Fibroblast of villous mesenchyme (primary cell): ENCODE measurements around the gene LRP1B. TPM values are rescaled to one million over a fixed set of nuclear protein-coding genes. Genes with fewer than 3 reads are reported as not detected.

Experiments used
- DNase-seq: peaks from one replicate; pipeline ENCODE4 v3.0.0-alpha.2; 2010; ENCODE audit warnings: low read depth
- H3K4me3 ChIP-seq: 2 replicates; pipeline ENCODE4 v1.5.1; 2011; ENCODE audit warnings: low read depth, mild to moderate bottlenecking, low read length
- CTCF ChIP-seq: IDR thresholded peaks from 2 replicates; pipeline ENCODE4 v1.5.1; 2012; ENCODE audit warnings: low read depth, mild to moderate bottlenecking, low read length; ENCODE audit not compliant: insufficient read depth
- total RNA-seq: library from RNA; depleted of rRNA; stranded (reverse); fragments of >200 nt; gene quantifications from 2 replicates; pipeline ENCODE4 v1.2.3, GENCODE V29; 2012

The LRP1B gene
- total RNA-seq, 1 donor = 2.2 TPM

- no peak for TF ChIP-seq CTCF
- DNase-seq = no peak
- no peak overlapping the region for H3K4me3 ChIP-seq
These were observed 1729.8 kb downstream of the LRP1B start for GRCh38 chr2:140401056-140401455.

- H3K4me3 ChIP-seq = no peak overlapping the region
- TF ChIP-seq CTCF = no peak
- DNase-seq = peak; percentile 8
These were observed 1738.0 kb downstream of the LRP1B start for GRCh38 chr2:140392824-140393223.

- no peak for DNase-seq
These were observed 1745.9 kb downstream of the LRP1B start for GRCh38 chr2:140384946-140385345.

GRCh38 chr2:140383781-140384180 lies 1747.0 kb downstream of the LRP1B start:
- no peak for DNase-seq
- no peak for TF ChIP-seq CTCF
- no peak overlapping the region for H3K4me3 ChIP-seq

More at GRCh38 chr2:140384946-140385345, 1745.9 kb downstream of the LRP1B start:
- H3K4me3 ChIP-seq = no peak overlapping the region
- TF ChIP-seq CTCF = no peak

- DNase-seq = peak; percentile 3
- no peak for TF ChIP-seq CTCF
These were observed 1754.1 kb downstream of the LRP1B start for GRCh38 chr2:140376686-140377085.

GRCh38 chr2:140363131-140363530 lies 1767.7 kb downstream of the LRP1B start:
- TF ChIP-seq CTCF = no peak
- no peak overlapping the region for H3K4me3 ChIP-seq
- DNase-seq = no peak

More at GRCh38 chr2:140376686-140377085, 1754.1 kb downstream of the LRP1B start:
- no peak overlapping the region for H3K4me3 ChIP-seq

GRCh38 chr2:140362361-140362760 lies 1768.5 kb downstream of the LRP1B start:
- TF ChIP-seq CTCF = no peak
- H3K4me3 ChIP-seq = no peak overlapping the region
- no peak for DNase-seq
